WERI-Rb-1 (cell line): ENCODE data around the gene ING2.

Experiments used
- DNase-seq: peaks from one replicate; pipeline ENCODE4 v3.0.0-alpha.2; 2020
- H3K27ac ChIP-seq: fragments of 250-450 bp; sonication (Bioruptor Pico); 2 replicates; pipeline ENCODE4 v1.5.1; 2020; ENCODE audit warnings: mild to moderate bottlenecking, moderate library complexity
- H3K27me3 ChIP-seq: fragments of 250-450 bp; sonication (Bioruptor Pico); 2 replicates; pipeline ENCODE4 v1.5.1; 2021; ENCODE audit warnings: mild to moderate bottlenecking, low read depth, moderate library complexity; ENCODE audit not compliant: insufficient read depth, severe bottlenecking
- H3K36me3 ChIP-seq: fragments of 250-450 bp; sonication (Bioruptor Pico); 2 replicates; pipeline ENCODE4 v1.5.1; 2020; ENCODE audit warnings: mild to moderate bottlenecking, moderate library complexity
- H3K4me3 ChIP-seq: 2 replicates; pipeline ENCODE4 v1.5.1; 2011; ENCODE audit warnings: low read depth, mild to moderate bottlenecking, control low read depth, low read length
- H3K9me3 ChIP-seq: fragments of 250-450 bp; sonication (Bioruptor Pico); 2 replicates; pipeline ENCODE4 v1.5.1; 2021; ENCODE audit warnings: mild to moderate bottlenecking, moderate library complexity; ENCODE audit not compliant: severe bottlenecking
- CTCF ChIP-seq: IDR thresholded peaks from 2 replicates; pipeline ENCODE4 v1.5.1; 2011; ENCODE audit warnings: low read depth, mild to moderate bottlenecking, control low read depth, inconsistent platforms, low read length

Gene ING2

DNA sequence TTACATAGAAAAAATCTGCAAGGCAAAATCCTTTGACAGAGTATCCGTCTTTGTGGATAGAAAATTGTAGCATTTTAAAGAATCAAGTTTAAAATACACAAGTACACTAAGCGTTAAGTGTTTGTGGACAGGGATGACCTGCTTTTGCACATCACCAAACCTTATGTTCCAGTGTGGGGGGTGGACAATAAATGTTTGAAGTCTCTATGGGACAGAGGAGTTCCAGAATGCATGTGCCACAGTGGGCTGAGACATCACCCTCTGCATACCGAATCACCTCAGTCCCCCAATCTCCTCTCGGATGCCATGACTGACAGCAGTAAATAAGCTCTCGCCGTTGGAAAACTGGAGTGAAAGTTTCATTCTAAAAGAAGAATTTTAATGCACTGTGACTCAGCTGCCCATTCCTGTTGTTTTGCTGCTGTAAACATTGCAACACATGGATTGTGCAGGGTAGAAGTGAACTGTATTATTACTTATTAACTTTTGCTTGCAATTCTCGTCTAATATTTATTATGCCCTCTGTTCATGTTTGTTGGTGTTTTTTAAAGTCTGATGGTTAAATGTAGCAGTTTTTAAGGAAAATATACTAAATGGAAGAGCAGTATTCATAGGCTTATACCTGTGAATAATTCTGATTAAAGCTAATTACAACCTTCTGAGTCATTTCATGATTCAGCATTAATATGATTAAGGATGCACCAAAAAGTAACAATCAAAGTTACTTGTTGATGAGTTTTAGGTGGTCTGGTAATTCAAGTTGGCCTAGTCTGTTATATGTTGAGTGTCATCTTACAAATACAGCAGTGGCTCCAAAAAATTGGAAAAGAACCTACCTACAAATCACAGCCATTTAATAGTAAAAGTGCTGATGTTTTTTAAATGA lies 36.4 kb upstream of the ING2 start:
- Histone ChIP-seq H3K27me3 (no peaks in the 10 kb centered on the region), H3K9me3 (peaks cover 5% of the 10 kb centered on the region), H3K4me3 (no peak overlapping the region), H3K36me3 (no peaks in the 10 kb centered on the region), H3K27ac (no peak overlapping the region)
- no peak for TF ChIP-seq CTCF
- DNase-seq = no peak

DNA sequence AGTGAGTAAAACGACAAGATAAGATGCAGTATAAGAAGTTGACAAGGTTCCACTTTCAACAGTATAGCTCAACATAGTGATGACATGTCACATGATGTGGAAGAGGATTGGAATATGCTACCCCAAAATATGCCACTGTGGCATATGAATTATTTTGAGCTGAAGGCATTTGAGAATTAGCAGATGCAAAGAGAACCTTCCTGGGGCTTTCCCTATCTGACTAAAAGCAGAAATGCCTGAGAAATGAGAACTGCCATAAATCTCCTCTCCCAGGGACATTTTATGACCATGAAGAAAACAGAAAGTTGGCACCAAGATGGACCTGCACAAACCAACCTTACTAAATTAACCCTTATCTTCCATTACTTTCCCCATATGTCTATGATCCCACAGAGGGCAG lies 35.6 kb upstream of the ING2 start:
- no peak overlapping the region for H3K27ac ChIP-seq
- no peak overlapping the region for H3K4me3 ChIP-seq
- no peaks in the 10 kb centered on the region for H3K27me3 ChIP-seq
- H3K36me3 ChIP-seq = no peaks in the 10 kb centered on the region
- peaks cover 3% of the 10 kb centered on the region for H3K9me3 ChIP-seq
- no peak for DNase-seq
- no peak for TF ChIP-seq CTCF

DNA sequence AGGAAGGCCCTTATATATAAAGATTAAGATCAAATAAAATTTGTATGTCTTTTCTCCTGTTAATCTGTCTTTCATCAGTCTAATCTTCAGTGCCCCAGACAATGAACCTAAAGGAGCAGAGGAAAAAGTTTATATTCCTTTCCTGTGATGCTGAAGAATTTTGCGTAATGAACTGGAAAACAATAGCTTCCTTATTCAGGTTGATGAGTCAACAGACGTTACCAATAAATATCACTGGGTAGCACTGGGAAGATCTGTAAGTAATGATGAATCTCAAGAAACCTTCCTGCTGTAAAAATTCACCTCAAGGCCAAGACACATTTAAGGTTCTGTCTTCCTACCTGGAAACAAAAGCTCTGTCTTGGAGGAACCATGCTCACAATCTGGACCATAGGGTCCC lies 34.9 kb upstream of the ING2 start:
- DNase-seq = no peak
- no peak overlapping the region for H3K4me3 ChIP-seq
- no peak overlapping the region for H3K27ac ChIP-seq

DNA sequence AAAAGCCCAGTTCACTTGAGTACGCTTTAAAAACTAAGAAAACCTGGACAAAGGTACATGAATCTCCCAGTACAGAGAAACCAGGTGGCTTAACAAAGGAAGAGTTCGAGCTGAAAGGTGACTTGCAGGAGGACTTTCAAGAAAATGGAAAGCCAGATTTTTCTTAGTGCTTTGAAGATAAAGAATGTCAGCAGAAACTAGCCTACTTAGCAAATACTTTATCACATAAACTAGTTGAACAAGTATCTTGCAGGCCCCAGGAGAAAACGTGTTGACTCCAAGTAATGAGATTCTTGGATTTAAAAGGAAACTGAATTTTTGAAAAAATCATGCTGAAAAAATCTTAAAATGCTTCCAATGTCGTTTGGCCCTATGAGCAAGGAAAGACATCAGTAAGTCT lies 34.0 kb upstream of the ING2 start:
- TF ChIP-seq CTCF = no peak
- no peak overlapping the region for H3K4me3 ChIP-seq
- no peaks in the 10 kb centered on the region for H3K36me3 ChIP-seq
- H3K27ac ChIP-seq = no peak overlapping the region
- H3K9me3 ChIP-seq = peaks cover 3% of the 10 kb centered on the region
- DNase-seq = no peak
- no peaks in the 10 kb centered on the region for H3K27me3 ChIP-seq

More for the DNA sequence above, 34.9 kb upstream of the ING2 start:
- TF ChIP-seq CTCF = no peak
- Histone ChIP-seq H3K27me3 (no peaks in the 10 kb centered on the region), H3K36me3 (no peaks in the 10 kb centered on the region), H3K9me3 (peaks cover 3% of the 10 kb centered on the region)

- DNase-seq = peak; percentile 90
- H3K36me3 ChIP-seq = no peaks in the 10 kb centered on the region
- H3K27ac ChIP-seq = no peak overlapping the region
- peaks cover 3% of the 10 kb centered on the region for H3K9me3 ChIP-seq
- H3K4me3 ChIP-seq = no peak overlapping the region
- TF ChIP-seq CTCF = peak; percentile 60
- H3K27me3 ChIP-seq = no peaks in the 10 kb centered on the region
Measured at GRCh38 chr4:183471946-183472708, 32.7 kb upstream of the ING2 start.
